GM18520 (cell line): ENCODE measurements around the gene ABCG8.

Experiments
- ATAC-seq: cut with Tn5 transposase; IDR thresholded peaks from one replicate; pipeline ENCODE4 v1.9.1; 2021; ENCODE audit not compliant: unreplicated experiment

The ABCG8 gene

DNA sequence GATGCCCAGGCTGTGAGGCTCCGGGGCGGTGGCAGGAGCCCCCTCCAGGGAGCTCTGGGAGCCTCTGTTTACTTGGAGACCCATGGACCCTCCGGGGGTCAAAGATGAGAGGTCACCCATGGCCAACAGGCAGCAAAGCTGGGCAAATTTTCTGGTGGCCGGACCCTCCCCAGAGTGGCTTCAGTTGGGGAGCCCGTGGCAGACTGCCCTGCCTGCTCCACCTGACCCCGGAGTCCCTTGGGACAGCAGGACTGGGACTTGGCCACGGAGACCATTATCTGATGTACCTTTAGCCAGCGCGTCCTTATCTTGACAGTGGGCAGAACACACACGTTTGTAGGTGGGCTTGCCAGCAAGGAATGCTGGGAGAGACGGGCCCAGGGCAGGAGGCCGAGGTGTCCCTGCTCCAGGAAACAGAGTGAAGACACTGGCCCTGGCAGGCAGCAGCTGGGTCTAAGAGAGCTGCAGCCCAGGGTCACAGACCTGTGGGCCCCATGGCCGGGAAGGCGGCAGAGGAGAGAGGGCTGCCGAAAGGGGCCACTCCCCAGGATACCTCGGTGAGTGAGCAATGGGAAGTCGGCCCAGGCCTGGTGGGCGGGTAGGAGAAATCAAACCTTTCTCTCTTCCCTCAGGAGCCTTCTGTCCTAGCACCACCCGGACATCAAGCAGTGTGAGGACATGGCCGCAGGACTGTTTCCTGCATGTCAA lies at the start of gene ABCG8, which contains the start of gene ABCG5:
ABCG8 (plus strand) TSS at position 412 of the 708 bp plus-strand sequence; CDS start at position 495, 83 bp downstream.
ABCG5 (minus strand) TSS at position 280 of the 708 bp plus-strand sequence; CDS start at position 120, 160 bp downstream.
- ATAC-seq = no peak

DNA sequence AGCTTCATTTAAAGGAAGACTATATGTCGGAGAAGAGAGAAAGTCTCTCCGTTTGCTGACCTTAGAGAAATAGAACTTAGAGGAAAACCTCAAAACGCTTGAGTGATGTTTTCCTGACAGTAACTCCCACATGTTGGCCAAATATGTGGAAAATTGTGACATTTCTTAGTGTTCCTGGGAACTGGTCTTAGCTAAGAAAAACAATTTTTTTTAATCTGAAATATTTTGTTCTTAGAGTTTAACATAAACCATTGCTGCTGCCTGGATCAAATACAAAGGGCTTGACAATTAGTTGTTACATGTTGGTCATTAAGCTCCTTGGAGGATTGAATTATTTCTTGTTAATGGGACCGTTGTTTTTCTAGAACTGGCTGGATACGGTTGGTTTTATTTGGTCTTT lies 48.6 kb upstream of the ABCG8 start:
- ATAC-seq = no peak

DNA sequence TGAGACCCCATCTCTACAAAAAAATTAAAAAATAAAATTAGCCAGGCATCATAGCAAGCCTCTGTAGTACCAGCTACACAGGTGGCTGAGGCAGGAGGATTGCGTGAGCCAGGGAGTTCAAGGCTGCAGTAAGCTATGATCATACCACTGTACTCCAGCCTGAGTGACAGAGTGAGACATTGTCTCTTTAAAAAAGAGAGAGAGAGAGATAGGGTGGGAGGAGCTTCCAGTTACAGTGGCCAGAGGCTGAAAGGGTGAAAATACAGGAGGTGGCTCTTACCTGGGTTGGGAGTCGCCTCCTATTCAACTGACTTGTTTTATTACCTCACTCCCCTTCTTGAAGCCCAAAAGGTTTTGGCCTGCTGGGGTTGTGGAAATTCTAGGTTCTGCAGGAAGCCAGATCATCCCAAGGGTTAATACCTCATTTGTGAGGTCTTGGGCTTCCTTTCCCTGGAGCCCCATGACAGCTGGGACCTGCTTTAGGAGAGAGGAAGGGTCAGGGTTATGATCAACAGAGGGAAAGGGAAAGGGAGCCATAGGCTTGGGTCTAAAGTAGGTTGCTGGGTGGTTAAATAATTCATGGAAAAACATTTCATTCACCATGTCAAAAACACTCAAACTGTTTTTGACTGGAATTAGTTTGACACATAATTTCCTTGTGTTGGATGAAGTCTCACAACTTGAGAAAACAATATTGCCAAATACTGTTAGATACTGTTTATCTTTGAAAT lies 47.6 kb upstream of the ABCG8 start:
- ATAC-seq = no peak

DNA sequence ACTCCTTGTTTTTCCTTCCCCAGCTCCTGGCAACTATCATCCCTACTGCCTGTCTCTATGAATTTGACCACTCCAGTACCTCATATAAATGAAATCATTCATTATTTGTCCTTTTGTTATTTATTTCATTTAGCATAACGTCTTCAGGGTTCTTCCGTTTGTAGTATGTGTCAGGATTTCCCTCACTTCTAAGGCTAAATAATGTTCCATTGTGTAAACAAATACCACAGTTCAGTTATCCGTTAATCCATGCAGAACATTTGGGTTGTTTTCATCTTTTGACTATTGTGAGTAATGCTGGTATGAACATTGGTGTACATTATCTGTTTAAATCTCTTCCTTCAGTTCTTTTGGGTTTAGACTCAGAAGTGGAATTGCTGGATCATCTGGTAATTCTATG lies 46.1 kb upstream of the ABCG8 start:
- ATAC-seq = no peak

DNA sequence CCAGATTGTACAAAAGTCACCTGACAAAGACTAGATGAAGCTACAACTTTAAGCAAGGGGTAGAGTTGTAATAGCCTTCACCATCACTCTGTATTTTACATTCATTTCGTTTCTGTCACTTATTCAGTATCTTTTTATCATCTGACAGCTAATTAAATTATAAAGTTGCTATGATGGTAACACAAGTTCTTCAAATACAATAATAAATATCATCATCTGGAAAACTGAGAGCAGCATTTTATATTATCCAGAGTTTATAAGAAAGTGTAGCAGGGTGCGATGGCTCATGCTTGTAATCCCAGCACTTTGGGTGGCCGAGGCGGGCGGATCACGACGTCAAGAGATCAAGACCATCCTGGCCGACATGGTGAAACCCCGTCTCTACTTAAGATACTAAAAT lies 43.8 kb upstream of the ABCG8 start:
- ATAC-seq = no peak

DNA sequence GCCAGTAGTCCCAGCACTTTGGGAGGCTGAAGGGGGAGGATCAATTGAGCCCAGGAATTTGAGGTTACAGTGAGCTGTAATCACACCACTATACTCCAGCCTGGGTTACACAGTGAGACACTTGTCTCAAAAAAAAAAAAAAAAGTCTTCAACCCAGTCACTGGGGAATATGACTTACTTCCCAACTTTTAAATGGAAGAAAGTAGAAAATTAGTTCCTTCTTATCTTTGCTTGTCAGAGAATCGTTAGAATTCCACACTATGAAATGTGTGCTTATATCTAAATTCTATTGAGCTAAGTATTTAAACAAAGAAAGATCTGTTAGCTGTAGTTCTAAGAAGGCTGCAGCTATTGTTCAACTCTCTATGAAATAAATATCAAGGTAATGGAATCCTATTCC lies 42.6 kb upstream of the ABCG8 start:
- ATAC-seq = no peak

DNA sequence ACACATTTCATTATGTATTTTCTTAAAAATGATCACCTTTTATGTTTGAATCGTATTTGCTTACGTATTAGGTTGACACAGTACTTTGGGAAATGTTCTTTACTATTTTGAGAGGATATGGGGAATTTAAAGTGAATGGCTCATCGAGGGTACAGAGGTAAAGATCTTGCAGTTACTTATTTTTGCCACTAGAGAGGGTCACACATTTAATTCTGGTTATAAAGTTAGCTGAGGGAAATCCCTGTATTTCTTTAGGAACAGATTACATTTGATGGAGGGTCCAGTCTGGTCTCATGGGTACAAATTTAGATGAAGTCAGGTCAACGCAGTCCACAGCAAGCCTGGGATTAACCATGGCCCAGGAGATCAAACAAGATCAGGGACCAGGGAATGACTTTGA lies 40.5 kb upstream of the ABCG8 start:
- ATAC-seq = no peak

DNA sequence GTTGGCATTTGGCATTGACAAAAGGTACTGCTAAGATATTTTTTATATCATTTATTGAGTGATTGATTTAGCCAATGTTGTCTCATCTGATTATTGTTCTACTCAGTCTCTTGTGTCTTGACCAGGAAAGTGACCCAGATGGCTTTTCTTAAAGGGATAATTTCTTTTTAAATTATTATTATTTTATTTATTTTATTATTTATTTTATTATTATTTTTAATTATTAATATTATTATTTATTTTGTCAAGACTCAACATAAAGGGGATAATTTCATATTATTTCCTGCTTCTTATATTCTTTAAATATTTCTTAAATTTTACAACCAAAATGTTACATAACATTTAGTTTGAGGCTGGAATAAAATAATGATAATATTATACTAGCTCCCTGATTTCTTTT lies 37.9 kb upstream of the ABCG8 start:
- no peak for ATAC-seq

DNA sequence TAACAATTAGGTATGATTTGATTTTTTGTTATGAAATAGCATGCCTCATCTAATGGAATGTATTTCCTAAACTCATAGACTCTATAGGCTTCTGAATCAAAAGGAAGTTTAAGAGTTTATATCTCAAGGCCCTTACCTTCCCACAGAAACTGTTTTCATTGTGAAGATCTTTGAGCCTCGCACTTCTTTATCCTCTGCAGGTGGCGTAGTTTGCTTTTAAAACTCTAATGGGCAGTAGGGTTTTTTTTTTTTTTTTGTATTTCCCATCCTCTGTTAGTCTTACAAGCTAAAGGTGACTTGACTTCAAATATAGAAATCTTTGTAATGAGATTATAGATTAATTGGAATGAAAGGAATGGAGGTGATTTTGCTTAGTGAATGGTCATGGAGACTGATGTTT lies 36.6 kb upstream of the ABCG8 start:
- ATAC-seq = no peak

DNA sequence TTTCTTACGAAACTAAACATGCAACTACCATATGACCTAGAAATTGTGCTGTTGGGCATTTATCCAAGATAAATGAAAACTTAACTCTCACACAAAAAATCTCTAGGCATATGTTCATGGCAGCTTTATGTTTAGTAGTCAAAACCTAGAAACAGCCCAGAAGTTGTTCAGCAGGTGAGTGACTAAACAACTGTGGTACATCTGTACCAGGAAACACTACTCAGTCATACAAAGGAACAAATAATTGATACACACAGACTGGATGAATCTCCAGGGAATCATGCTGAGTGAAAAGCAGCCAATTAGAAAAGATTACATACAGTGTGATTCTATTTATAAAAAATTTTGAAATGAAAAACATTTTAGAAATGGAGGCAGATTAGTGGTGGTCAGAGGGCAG lies 35.7 kb upstream of the ABCG8 start:
- no peak for ATAC-seq

DNA sequence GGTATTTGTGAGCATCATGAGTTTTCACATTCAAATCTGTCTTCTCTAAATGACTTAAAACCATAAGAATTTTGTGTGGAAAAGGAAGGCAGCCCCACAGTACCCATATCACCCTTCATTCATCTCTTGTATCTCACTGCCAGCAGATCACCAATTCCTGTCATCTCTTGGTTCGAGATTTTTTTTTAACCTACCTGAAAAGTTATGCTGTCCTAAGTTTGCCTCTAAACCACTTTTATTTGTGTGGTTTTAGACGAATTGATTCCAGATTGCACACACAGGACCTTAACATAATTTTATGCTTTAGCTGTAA lies 32.1 kb upstream of the ABCG8 start:
- no peak for ATAC-seq

DNA sequence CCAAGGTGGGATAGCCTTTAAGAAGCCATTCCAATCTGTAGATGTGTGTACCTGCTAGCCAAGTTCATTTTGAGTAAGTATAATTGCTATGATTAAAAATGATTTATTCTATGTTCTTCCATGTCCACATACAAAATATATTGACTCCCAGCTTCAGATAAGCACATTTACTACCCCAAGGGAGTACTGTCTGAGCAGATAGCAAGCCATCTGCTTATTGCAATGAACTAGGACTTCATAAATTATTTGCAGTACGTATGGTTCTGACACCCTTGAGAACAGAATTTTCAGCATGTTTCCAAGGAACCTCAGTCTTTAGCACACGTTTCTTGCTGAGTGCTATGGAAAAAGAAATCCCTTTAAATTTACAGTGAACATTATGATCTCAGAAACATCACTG lies 28.3 kb upstream of the ABCG8 start:
- no peak for ATAC-seq

DNA sequence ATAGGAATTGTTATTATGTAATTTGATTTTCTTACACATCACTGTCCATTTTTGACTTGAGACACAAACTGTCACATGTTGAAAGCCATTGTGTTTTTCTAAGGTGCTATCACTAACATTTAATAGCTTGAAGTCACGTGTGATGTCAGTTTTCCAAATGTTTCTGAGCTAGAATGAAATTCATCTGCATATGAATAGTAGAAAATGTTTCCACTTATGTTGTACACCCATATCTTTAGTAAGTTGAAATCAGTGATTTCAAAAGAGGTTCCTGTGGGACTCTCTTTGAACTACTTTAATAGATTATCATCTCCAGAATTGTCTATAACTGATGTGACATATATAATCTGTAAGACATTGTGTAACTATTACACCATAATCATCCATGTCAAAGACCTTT lies 27.9 kb upstream of the ABCG8 start:
- ATAC-seq = no peak

DNA sequence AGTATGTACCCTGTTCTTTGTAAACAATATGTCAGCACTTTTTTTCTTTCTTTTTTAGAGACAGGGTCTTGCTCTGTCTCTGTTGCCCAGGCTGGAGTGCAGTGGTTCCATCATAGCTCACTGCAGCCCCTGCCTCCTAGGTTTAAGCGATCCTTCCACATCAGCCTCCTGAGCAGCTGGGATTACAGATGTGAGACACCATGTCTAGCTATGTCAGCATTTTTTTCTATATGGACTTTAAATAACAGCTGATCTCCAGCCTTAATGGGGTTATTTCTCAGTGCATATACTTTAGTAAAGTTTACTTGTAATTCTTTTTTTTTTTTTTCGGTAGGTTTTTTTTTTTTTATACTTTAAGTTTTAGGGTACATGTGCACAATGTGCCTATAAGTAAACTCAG lies 26.8 kb upstream of the ABCG8 start:
- ATAC-seq = no peak

DNA sequence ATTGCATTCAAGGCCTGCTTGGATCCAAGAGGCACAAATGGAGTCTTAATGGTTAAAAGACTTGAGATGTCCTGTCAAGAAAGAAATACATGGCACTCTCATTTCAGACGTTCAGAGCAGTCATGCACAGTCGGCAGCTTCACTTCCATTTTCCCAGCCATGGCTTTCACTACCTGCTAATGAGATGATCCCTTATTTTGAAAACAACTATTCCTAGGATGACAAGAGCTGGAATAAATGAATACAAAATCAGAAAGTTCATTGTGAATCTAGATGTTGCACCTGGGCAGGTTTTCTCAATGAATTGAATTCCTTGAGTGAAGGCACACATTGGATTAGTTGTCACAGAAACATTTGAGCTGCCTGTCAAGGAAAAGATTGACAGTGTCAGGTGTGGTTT lies 25.8 kb upstream of the ABCG8 start:
- no peak for ATAC-seq

DNA sequence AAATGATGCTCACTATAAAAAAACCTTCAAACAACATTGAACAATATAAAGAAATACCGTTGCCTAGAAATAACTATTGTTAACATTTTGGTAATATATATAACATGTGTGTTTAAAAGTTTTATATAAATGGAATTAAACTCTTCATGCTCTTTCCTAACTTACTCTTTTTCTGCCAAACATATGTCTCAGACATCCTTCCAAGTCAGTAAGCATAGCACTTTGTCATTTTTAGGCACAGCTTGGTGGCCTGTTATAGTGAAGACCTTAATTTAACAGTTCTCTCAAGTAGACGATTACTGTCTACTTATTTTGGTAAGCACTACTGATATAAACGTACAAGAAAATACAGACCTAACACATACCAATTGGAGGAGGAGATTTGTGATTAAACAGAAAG lies 24.1 kb upstream of the ABCG8 start:
- no peak for ATAC-seq

DNA sequence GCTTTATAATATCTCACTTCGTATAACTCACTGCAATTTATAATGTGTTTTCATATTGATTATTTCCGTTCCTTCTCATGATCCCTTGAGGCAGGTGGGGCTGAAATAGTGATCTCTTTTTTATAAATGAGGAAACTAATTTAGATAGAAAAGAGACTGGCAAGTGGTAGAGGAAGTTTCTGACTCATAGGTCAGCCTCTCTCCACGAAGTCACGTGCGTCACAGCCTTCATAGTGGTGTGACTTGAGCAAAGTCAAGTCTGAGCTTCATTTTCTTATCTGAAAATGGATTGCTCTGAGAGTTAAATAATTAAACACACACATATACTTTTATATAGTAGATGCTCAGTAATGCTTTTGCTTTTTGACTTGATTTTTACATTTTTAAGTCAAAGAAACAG lies 20.0 kb upstream of the ABCG8 start:
- ATAC-seq = no peak

DNA sequence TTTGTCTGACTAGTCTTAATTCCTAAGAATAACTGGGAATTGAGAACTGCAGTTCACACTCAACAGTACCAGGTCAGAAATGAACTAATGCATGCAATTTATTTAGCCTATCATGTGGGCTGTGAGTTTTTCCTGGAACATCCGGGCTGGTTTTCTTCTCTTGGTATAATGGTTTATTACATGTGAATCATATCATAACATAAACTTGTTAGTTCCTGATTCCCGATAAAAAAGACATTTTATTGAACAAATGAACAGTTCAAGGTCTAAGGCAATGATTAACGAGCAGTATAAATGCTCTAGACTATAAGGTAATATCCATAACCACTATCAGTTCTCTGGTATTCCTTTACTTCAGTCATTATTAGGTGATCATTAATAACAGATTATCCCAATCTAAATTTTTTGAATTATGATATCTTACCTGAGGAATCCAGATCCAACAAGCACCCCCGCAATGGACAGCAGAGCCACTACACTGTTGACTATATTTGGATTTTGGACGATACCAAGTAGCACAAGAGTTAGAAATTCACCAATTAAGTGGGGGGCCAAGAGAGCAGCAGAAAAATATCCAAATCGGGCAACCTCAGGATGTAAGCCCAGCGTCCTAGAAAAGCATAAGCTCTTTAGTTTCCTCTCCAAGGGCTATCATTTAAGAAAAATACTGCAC lies 19.1 kb upstream of the ABCG8 start:
- no peak for ATAC-seq

DNA sequence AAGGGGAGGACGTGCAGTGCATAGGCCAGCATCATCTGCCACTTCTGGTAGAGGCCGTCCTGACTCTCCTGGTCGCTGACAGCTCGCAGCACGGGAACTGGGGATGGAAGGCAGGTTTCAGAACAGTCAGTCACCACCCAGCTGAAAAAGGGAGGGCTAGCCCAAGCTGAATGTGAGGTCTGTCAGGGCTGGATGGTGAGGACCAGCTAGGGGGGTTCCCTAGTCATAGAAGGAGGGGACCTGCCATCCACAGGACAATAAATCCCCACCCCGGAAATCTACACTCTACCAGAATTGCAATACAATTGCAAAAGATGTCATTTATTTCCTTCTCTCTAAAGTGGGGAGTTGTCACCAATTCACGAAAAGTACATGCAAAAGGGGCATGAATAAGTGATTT lies 15.9 kb upstream of the ABCG8 start:
- ATAC-seq = no peak

DNA sequence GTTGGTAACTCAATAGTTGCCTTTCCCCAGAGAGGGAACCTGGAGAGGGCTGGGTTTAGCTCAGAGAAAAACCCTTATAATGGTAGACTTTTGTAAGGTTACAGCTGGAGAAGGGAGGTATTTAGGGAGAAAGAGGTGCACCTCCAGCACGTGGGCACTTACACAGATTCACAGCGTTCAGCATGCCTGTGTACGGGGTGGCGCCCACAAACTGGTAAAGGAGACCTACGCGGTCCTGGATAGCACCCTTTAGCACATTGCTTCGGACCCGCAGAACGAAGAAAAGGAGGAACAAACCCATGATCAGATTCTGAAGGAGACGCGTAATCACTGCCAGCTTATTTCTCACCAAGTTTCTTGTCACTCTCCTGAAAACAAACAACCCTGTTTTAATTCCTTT lies 15.0 kb upstream of the ABCG8 start:
- no peak for ATAC-seq

DNA sequence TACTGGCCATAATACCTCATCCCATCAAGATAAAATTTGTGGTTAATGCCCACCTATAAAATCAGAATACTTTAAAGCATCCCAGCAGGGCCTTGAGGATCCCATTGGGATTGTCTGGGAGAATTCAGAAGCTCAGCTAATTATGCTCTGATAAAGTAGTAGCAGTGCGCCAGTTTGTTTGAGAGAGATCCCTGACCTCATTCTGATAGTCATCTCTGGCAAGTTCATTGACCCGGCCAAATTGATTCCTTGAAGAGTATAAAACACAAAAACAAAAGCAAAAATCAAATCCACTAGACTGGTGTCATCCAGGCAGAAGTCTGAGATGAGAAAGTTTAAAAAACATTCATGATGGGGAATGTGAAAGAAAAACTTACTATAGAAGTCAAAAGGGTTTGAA lies 14.3 kb upstream of the ABCG8 start:
- ATAC-seq = no peak

DNA sequence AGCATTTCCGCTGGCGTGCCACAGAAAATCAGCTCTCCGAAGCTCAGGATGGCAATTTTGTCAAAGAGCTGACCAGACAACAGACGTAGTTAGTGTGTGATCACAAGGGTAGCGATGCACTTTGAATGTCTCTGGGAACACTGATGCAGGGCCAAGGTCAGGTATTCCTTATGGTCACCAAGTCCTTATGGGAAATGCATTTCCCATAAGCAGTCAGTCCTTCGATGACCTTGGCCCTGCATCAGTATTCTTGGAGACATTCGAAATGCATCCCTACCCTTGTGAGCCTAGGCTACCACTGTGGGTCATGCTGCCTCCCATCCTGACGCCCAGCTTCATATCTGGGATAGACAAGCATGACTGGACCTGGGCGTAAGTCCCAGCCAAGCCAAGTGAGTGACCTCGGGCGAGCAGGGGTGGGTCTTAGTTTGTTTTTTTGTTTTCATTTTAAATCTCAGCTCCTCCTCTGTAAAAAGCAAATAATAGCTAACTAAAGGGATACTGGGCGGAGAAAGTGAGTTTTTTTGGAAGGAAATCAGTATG lies 13.7 kb upstream of the ABCG8 start:
- no peak for ATAC-seq
